ENCODE results near the gene SSPN.

The SSPN gene
- total RNA-seq, result 0 to 0.08 (median 0) reads per million in 4 donors

- no peak for DNase-seq
These were observed at the start of gene SSPN for GRCh38 chr12:26195250-26195640. TSS of gene SSPN (plus strand) at chr12:26195573. CDS start at chr12:26195673, 100 bp downstream.

- no peak for DNase-seq
These were observed 47.1 kb upstream of the SSPN start for GRCh38 chr12:26148291-26148690.

- no peak for DNase-seq
These were observed 45.3 kb upstream of the SSPN start for GRCh38 chr12:26149968-26150500.

- DNase-seq, result no peak
These were observed 44.5 kb upstream of the SSPN start for GRCh38 chr12:26150736-26151450.

GRCh38 chr12:26152507-26153102 is 42.8 kb upstream of the SSPN start:
- DNase-seq, result no peak

- DNase-seq, result no peak
These were observed 41.8 kb upstream of the SSPN start for GRCh38 chr12:26153421-26154154.

- no peak for DNase-seq
These were observed 39.0 kb upstream of the SSPN start for GRCh38 chr12:26156201-26156871.

- DNase-seq, result no peak
These were observed 38.4 kb upstream of the SSPN start for GRCh38 chr12:26157001-26157400.

GRCh38 chr12:26158078-26158764 is 37.2 kb upstream of the SSPN start:
- DNase-seq, result no peak

GRCh38 chr12:26162174-26162573 is 33.2 kb upstream of the SSPN start:
- no peak for DNase-seq

- DNase-seq, result no peak
These were observed 32.5 kb upstream of the SSPN start for GRCh38 chr12:26162905-26163304.

GRCh38 chr12:26164118-26164517 is 31.3 kb upstream of the SSPN start:
- DNase-seq, result no peak

GRCh38 chr12:26172013-26172412 is 23.4 kb upstream of the SSPN start:
- no peak for DNase-seq

GRCh38 chr12:26172539-26172938 is 22.8 kb upstream of the SSPN start:
- DNase-seq, result no peak

GRCh38 chr12:26172946-26173552 is 22.3 kb upstream of the SSPN start:
- no peak for DNase-seq

- DNase-seq, result no peak
These were observed 18.6 kb upstream of the SSPN start for GRCh38 chr12:26176725-26177124.

GRCh38 chr12:26177283-26177682 is 18.1 kb upstream of the SSPN start:
- DNase-seq, result no peak

GRCh38 chr12:26179826-26180225 is 15.5 kb upstream of the SSPN start:
- no peak for DNase-seq

- DNase-seq, result no peak
These were observed 13.0 kb upstream of the SSPN start for GRCh38 chr12:26182377-26182776.

- DNase-seq, result no peak
These were observed 9.6 kb upstream of the SSPN start for GRCh38 chr12:26185532-26186320.

All from T-helper 1 cell (primary cell).